Left lung (tissue), 10 donors: ENCODE data around the gene ZBTB47. TPM values are rescaled to one million over a fixed set of nuclear protein-coding genes. Genes with fewer than 3 reads are reported as not detected.

Source experiments
- ATAC-seq: fragments of 200-7000 bp; cut with Tn5 transposase; one replicate; pipeline ENCODE4 v1.9.1; 2020; ENCODE audit warnings: moderate library complexity
- DNase-seq, 4 donors: peaks; one replicate each; pipeline ENCODE4 v3.0.0-alpha.2; 2013 to 2020
- H3K27ac ChIP-seq, 2 donors: fragments of 200-600 bp; sonication (generic) in 1 of 2; one replicate each; pipeline versions ENCODE4 v1.5.0 to v1.8.0; 2020 to 2021
- H3K27me3 ChIP-seq, 2 donors: fragments of 200-600 bp; sonication (generic) in 1 of 2; one replicate each; pipeline versions ENCODE4 v1.5.0 to v1.8.0; 2020 to 2021
- H3K36me3 ChIP-seq, 2 donors: fragments of 200-600 bp; sonication (generic) in 1 of 2; one replicate each; pipeline versions ENCODE4 v1.5.0 to v1.8.0; 2020 to 2021
- H3K4me1 ChIP-seq, 2 donors: fragments of 200-600 bp; one replicate each; pipeline ENCODE4 v1.8.0; 2021
- H3K4me3 ChIP-seq, 2 donors: fragments of 200-600 bp; sonication (generic) in 1 of 2; one replicate each; pipeline versions ENCODE4 v1.5.0 to v1.8.0; 2020 to 2021; ENCODE audit warnings: mild to moderate bottlenecking in 1 of 2
- H3K9me3 ChIP-seq, 2 donors: fragments of 200-600 bp; sonication (generic) in 1 of 2; one replicate each; pipeline versions ENCODE4 v1.5.0 to v1.8.0; 2020 to 2021
- intact Hi-C, 2 donors: fragments of 100-400 bp; cut with DNase I; formaldehyde crosslinking; loops; one replicate each; pipeline versions ENCODE4 v1.11.2 to v1.14.2; 2022
- polyA plus RNA-seq, 6 donors: library from polyadenylated mRNA; unstranded; fragments of 120-200 nt; gene quantifications; one replicate each; pipeline ENCODE4 v1.2.1, GENCODE V29; 2013; ENCODE audit not compliant: insufficient read length in 6 of 6
- total RNA-seq, 2 donors: library from RNA; stranded (reverse); fragmentation: NEBNext Ultra II Directional; extraction: Animal tissue kit (Norgen Biotek cat#: 25700); gene quantifications; one replicate each; pipeline ENCODE4 v1.2.1, GENCODE V29; 2021
- TF ChIP-seq, protein P1 (sequence below), 2 donors: fragments of 200-600 bp; sonication (generic) in 1 of 2; IDR thresholded peaks; one replicate each; pipeline versions ENCODE4 v1.5.0 to v1.8.0; 2021; ENCODE audit warnings: antibody characterized with exemption in 2 of 2
- donor health status: DM: no; HTN: yes; CAD: no.
- donor health status: DM: no; HTN: no; CAD: no.

Gene ZBTB47
- total and polyA plus RNA-seq, 8 donors = 10.4 to 34.9 (median 15.1) TPM

DNA sequence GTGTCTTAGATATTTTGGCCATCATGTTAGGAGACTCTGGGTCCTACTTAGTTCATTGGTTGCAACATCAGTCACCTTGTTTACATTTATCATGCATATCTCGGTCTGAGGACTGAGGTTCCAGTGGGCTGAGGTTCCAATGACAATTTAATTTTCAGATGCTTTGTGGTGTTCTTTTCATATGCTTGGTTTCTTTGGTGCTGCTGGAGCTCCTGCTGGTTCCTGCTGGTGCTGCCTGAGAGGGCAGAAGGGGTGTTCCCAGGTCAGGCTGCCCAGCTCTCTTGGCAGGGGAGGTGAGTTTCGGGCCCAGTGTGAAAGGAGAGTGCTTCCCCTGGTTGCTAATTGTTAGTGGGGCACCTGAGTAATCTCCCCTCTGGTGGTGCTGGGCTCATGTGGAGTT is 24.9 kb downstream of the ZBTB47 start:
- no peaks in the 10 kb centered on the region for H3K36me3 ChIP-seq
- DNase-seq = peak in 1 of 4 donors; percentile 7
- H3K27me3 ChIP-seq = no peaks in the 10 kb centered on the region
- H3K9me3 ChIP-seq = no peaks in the 10 kb centered on the region
- no peak overlapping the region for H3K27ac ChIP-seq
- intact Hi-C loops = no loop called here
- H3K4me1 ChIP-seq = no peaks in the 10 kb centered on the region
- TF ChIP-seq, protein P1, sequence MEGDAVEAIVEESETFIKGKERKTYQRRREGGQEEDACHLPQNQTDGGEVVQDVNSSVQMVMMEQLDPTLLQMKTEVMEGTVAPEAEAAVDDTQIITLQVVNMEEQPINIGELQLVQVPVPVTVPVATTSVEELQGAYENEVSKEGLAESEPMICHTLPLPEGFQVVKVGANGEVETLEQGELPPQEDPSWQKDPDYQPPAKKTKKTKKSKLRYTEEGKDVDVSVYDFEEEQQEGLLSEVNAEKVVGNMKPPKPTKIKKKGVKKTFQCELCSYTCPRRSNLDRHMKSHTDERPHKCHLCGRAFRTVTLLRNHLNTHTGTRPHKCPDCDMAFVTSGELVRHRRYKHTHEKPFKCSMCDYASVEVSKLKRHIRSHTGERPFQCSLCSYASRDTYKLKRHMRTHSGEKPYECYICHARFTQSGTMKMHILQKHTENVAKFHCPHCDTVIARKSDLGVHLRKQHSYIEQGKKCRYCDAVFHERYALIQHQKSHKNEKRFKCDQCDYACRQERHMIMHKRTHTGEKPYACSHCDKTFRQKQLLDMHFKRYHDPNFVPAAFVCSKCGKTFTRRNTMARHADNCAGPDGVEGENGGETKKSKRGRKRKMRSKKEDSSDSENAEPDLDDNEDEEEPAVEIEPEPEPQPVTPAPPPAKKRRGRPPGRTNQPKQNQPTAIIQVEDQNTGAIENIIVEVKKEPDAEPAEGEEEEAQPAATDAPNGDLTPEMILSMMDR (IDR thresholded peaks at IDR 0.05) = no peak
- no peak for ATAC-seq
- no peak overlapping the region for H3K4me3 ChIP-seq

- TF ChIP-seq, protein P1 (IDR thresholded peaks at IDR 0.05) = no peak
- H3K4me3 ChIP-seq = no peak overlapping the region
- no peak for ATAC-seq
- H3K4me1 ChIP-seq = peaks cover 0 to 4% of the 10 kb centered on the region in 2 donors
- H3K36me3 ChIP-seq = no peaks in the 10 kb centered on the region
- H3K27me3 ChIP-seq = peaks cover 0 to 8% of the 10 kb centered on the region in 2 donors
- intact Hi-C loops = no loop called here
- DNase-seq = no peak
- no peak overlapping the region for H3K27ac ChIP-seq
- no peaks in the 10 kb centered on the region for H3K9me3 ChIP-seq
Observed at GRCh38 chr3:42680271-42680670, 26.8 kb downstream of the ZBTB47 start.

DNA sequence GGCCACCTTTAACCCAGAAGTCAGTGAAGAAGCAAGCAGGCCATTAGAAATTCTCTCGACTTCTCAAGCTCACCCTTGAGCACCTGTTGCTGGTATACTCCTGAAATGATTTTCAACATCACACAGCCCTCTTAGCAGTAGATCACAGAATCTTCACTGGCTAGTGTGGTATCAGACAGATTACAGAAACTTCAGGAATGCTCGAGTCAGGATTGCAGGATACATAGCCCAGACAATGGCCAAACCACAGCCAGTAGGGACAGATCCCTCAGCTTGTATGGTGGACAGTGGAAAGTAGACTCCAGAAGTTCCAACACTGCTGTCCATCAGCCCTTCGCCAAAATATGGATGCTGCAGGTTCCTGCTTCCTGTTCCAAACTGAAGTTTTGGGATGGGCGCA is 27.3 kb downstream of the ZBTB47 start:
- Histone ChIP-seq H3K4me1 (peaks cover under 1 to 6% of the 10 kb centered on the region in 2 donors), H3K27me3 (peaks cover 2 to 13% of the 10 kb centered on the region in 2 donors), H3K36me3 (no peaks in the 10 kb centered on the region), H3K9me3 (no peaks in the 10 kb centered on the region), H3K4me3 (no peak overlapping the region), H3K27ac (no peak overlapping the region)
- TF ChIP-seq, protein P1 (IDR thresholded peaks at IDR 0.05) = no peak
- ATAC-seq = no peak
- DNase-seq = no peak
- intact Hi-C loops = no loop called here

- ATAC-seq = no peak
- H3K9me3 ChIP-seq = no peaks in the 10 kb centered on the region
- peaks cover 8 to 20% of the 10 kb centered on the region in 2 donors for H3K27me3 ChIP-seq
- peaks cover 4 to 10% of the 10 kb centered on the region in 2 donors for H3K4me1 ChIP-seq
- H3K27ac ChIP-seq = no peak overlapping the region
- no peak overlapping the region for H3K4me3 ChIP-seq
- TF ChIP-seq, protein P1 (IDR thresholded peaks at IDR 0.05) = no peak
- no peaks in the 10 kb centered on the region for H3K36me3 ChIP-seq
- intact Hi-C loops = no loop called here
- no peak for DNase-seq
Observed at GRCh38 chr3:42681361-42682038, 28.0 kb downstream of the ZBTB47 start.

DNA sequence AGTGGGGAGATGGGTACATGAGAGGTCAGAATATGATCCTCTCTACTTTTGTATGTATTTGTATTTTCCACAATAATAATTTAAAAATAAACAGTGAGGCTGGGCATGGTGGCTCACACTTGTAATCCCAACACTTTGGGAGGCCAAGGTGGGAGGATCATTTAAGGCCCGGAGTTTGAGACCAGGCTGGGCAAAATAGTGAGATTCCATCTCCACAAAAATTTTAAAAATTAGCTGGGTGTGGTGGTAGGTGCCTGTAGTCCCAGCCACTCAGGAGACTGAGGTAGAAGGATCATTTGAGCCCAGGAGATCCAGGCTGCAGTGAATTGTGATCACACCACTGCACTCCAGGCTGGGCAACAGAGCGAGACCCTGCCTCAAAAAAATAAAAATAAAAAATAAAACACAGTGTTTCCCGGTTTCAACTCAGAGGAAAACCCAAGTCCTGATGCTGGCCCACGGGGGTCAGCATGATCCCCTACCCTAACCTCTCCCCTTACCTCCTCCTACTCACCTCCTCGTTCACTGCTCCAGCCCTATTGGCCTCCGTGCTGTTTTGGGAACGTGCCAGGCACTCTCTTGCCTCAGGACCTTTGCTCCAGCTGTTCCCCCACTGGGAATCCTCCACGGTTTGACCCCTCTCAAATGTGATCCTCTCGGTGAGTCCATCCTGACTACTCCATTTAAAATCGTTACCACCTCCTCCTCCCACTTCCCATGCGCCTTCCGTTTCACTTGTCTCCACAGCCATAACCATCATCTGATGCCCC is 29.0 kb downstream of the ZBTB47 start:
- TF ChIP-seq, protein P1 (IDR thresholded peaks at IDR 0.05) = no peak
- peaks cover 4 to 10% of the 10 kb centered on the region in 2 donors for H3K4me1 ChIP-seq
- H3K9me3 ChIP-seq = no peaks in the 10 kb centered on the region
- no peak overlapping the region for H3K27ac ChIP-seq
- no peaks in the 10 kb centered on the region for H3K36me3 ChIP-seq
- ATAC-seq (no peak), DNase-seq (peak in 1 of 4 donors; percentile 10)
- H3K4me3 ChIP-seq = no peak overlapping the region
- intact Hi-C loops = no loop called here
- H3K27me3 ChIP-seq = peaks cover 11 to 29% of the 10 kb centered on the region in 2 donors
